CD4-positive, alpha-beta T cell treated with Interleukin-10 for 1 hour (primary cell): Measurements from ENCODE around the gene SLCO1A2.
"Not testable (repeated sequence)": the region's sequence is repeated elsewhere in the genome, so short reads cannot be mapped to it uniquely, and the experiment has no call there.

Experiments
- DNase-seq: peaks from one replicate; pipeline ENCODE4 v3.0.0-alpha.2; 2020

SLCO1A2 gene

GRCh38 chr12:21334771-21335325, at the start of gene SLCO1A2:
Gene SLCO1A2 (minus strand): TSS chr12:21334917. CDS start chr12:21334647, 270 bp downstream.
- DNase-seq: no peak

GRCh38 chr12:21384261-21384660, 49.5 kb upstream of the SLCO1A2 start:
- no peak for DNase-seq

- not testable (repeated sequence) for DNase-seq
These were observed 46.6 kb upstream of the SLCO1A2 start for GRCh38 chr12:21381320-21381719.

- DNase-seq: no peak
These were observed 44.5 kb upstream of the SLCO1A2 start for GRCh38 chr12:21379218-21379617.

GRCh38 chr12:21372602-21373001, 37.9 kb upstream of the SLCO1A2 start, which contains the start of gene IAPP:
Gene IAPP (plus strand): TSS chr12:21372902. CDS start chr12:21373352, 450 bp downstream.
- DNase-seq: no peak

- no peak for DNase-seq
These were observed 36.2 kb upstream of the SLCO1A2 start for GRCh38 chr12:21370845-21371449.

GRCh38 chr12:21369141-21369980, 34.6 kb upstream of the SLCO1A2 start:
- DNase-seq: no peak

GRCh38 chr12:21360632-21361031, 25.9 kb upstream of the SLCO1A2 start:
- not testable (repeated sequence) for DNase-seq

- DNase-seq: no peak
These were observed 19.9 kb upstream of the SLCO1A2 start for GRCh38 chr12:21354641-21355040.

GRCh38 chr12:21353948-21354347, 19.2 kb upstream of the SLCO1A2 start:
- DNase-seq: no peak

- no peak for DNase-seq
These were observed 18.8 kb upstream of the SLCO1A2 start for GRCh38 chr12:21353487-21353886.

GRCh38 chr12:21350975-21351374, 16.3 kb upstream of the SLCO1A2 start:
- DNase-seq: no peak

GRCh38 chr12:21346542-21347205, 12.0 kb upstream of the SLCO1A2 start:
- no peak for DNase-seq

GRCh38 chr12:21343636-21344035, 8.9 kb upstream of the SLCO1A2 start:
- no peak for DNase-seq

- DNase-seq: no peak
These were observed 7.1 kb upstream of the SLCO1A2 start for GRCh38 chr12:21341769-21342168.

GRCh38 chr12:21340403-21340802, 5.7 kb upstream of the SLCO1A2 start:
- DNase-seq: no peak

GRCh38 chr12:21339921-21340320, 5.2 kb upstream of the SLCO1A2 start:
- DNase-seq: no peak

- DNase-seq: no peak
These were observed 3.4 kb upstream of the SLCO1A2 start for GRCh38 chr12:21337959-21338744.

GRCh38 chr12:21337453-21337852, 2.7 kb upstream of the SLCO1A2 start:
- DNase-seq: no peak

- no peak for DNase-seq
These were observed 1.9 kb upstream of the SLCO1A2 start for GRCh38 chr12:21336656-21337055.

- DNase-seq: no peak
These were observed 3.9 kb downstream of the SLCO1A2 start for GRCh38 chr12:21330682-21331253.

GRCh38 chr12:21328578-21328977, 6.1 kb downstream of the SLCO1A2 start:
- no peak for DNase-seq
